ENCODE results near the gene KDF1. TPM values are rescaled to one million over a fixed set of nuclear protein-coding genes. Genes with fewer than 3 reads are reported as not detected.

KDF1 gene
- total and polyA plus RNA-seq, 4 donors: 1.0 to 4.6 (median 1.8) TPM

GRCh38 chr1:26996024-26996423, 35.8 kb upstream of the KDF1 start:
- Histone ChIP-seq H3K9ac (ENCODE audit: low read depth in 1 of 2, low read length in 2 of 2) (no peak overlapping the region), H3K27me3 (ENCODE audit: control insufficient read depth in 4 of 4, insufficient read depth in 4 of 4, low read length in 3 of 4) (no peaks in the 10 kb centered on the region), H3K27ac (ENCODE audit: low read depth in 1 of 2, low read length in 2 of 2) (no peak overlapping the region), H3K4me3 (ENCODE audit: low read depth in 1 of 3, low read length in 3 of 3) (no peak overlapping the region), H3K9me3 (ENCODE audit: control insufficient read depth in 4 of 4, low read length in 3 of 4) (no peaks in the 10 kb centered on the region), H3K36me3 (ENCODE audit: control insufficient read depth in 4 of 4, insufficient read depth in 3 of 4, low read depth in 1 of 4, low read length in 3 of 4) (no peaks in the 10 kb centered on the region), H3K4me1 (ENCODE audit: control insufficient read depth in 4 of 4, insufficient read depth in 4 of 4, low read length in 3 of 4) (peaks cover 7 to 23% (median 11%) of the 10 kb centered on the region in 4 donors)
- TF ChIP-seq RAD21 (IDR thresholded peaks at IDR 0.05): no peak
- TF ChIP-seq REST (IDR thresholded peaks at IDR 0.05): no peak
- WGBS: 89% methylated on average over 1 of the region's 1 CpG
- DNase-seq (ENCODE audit: low spot score): no peak

- peaks cover 7 to 22% (median 14%) of the 10 kb centered on the region in 4 donors for H3K4me1 ChIP-seq (ENCODE audit: control insufficient read depth in 4 of 4, insufficient read depth in 4 of 4, low read length in 3 of 4)
- no peak overlapping the region for H3K27ac ChIP-seq (ENCODE audit: low read depth in 1 of 2, low read length in 2 of 2)
- no peaks in the 10 kb centered on the region for H3K27me3 ChIP-seq (ENCODE audit: control insufficient read depth in 4 of 4, insufficient read depth in 4 of 4, low read length in 3 of 4)
- no peaks in the 10 kb centered on the region for H3K36me3 ChIP-seq (ENCODE audit: control insufficient read depth in 4 of 4, insufficient read depth in 3 of 4, low read depth in 1 of 4, low read length in 3 of 4)
- TF ChIP-seq MAX (IDR thresholded peaks at IDR 0.05) (no peak), RXRA (IDR thresholded peaks at IDR 0.05) (no peak), CTCF (IDR thresholded peaks at IDR 0.05; ENCODE audit: low read depth, low read length, missing input control) (no peak), NR2F2 (IDR thresholded peaks at IDR 0.05) (no peak)
- DNase-seq (ENCODE audit: low spot score): no peak
- H3K9me3 ChIP-seq (ENCODE audit: control insufficient read depth in 4 of 4, low read length in 3 of 4): no peaks in the 10 kb centered on the region
- H3K9ac ChIP-seq (ENCODE audit: low read depth in 1 of 2, low read length in 2 of 2): no peak overlapping the region
- 63% methylated on average over 15 of the region's 15 CpGs for WGBS
- H3K4me3 ChIP-seq (ENCODE audit: low read depth in 1 of 3, low read length in 3 of 3): peak overlapping the region in 1 of 3 donors; percentile 65
These were observed 34.7 kb upstream of the KDF1 start for GRCh38 chr1:26994787-26995517.

DNA sequence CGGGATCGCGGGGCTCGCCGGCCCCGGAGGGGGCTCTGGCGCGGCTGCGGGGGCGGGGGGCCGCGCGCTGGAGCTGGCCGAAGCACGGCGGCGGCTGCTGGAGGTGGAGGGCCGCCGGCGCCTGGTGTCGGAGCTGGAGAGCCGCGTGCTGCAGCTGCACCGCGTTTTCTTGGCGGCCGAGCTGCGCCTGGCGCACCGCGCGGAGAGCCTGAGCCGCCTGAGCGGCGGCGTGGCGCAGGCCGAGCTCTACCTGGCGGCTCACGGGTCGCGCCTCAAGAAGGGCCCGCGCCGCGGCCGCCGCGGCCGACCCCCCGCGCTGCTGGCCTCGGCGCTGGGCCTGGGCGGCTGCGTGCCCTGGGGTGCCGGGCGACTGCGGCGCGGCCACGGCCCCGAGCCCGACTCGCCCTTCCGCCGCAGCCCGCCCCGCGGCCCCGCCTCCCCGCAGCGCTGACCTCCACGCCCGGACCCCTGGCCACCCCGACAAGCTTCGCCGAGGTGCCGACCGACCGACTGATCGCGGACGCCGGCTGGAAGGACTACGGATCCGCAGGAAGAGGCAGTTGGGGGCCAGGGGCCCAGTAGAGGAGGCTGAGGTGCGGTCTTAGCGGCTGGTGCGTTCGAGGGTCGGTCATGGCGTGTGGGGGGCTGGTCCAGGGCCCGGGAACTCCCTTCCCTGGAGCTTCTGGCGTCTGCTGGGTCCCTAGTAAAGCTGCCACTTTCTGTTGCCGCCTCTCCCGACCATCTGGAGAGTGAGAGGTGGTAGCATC, 33.9 kb upstream of the KDF1 start:
- Histone ChIP-seq H3K36me3 (ENCODE audit: control insufficient read depth in 4 of 4, insufficient read depth in 3 of 4, low read depth in 1 of 4, low read length in 3 of 4) (no peaks in the 10 kb centered on the region), H3K27me3 (ENCODE audit: control insufficient read depth in 4 of 4, insufficient read depth in 4 of 4, low read length in 3 of 4) (no peaks in the 10 kb centered on the region), H3K27ac (ENCODE audit: low read depth in 1 of 2, low read length in 2 of 2) (no peak overlapping the region), H3K4me3 (ENCODE audit: low read depth in 1 of 3, low read length in 3 of 3) (peak overlapping the region in 1 of 3 donors; percentile 65), H3K9ac (ENCODE audit: low read depth in 1 of 2, low read length in 2 of 2) (no peak overlapping the region), H3K9me3 (ENCODE audit: control insufficient read depth in 4 of 4, low read length in 3 of 4) (no peaks in the 10 kb centered on the region), H3K4me1 (ENCODE audit: control insufficient read depth in 4 of 4, insufficient read depth in 4 of 4, low read length in 3 of 4) (peaks cover 7 to 22% (median 14%) of the 10 kb centered on the region in 4 donors)
- 3% methylated on average over 97 of the region's 97 CpGs for WGBS
- TF ChIP-seq REST (IDR thresholded peaks at IDR 0.05) (no peak), HNF4A (conservative IDR thresholded peaks at IDR 0.05) (no peak), YY1 (IDR thresholded peaks at IDR 0.05) (no peak), NR2F2 (IDR thresholded peaks at IDR 0.05) (no peak), GABPA (IDR thresholded peaks at IDR 0.05 in 1 of 2, conservative IDR thresholded peaks at IDR 0.05 in 1 of 2) (no peak), RXRA (IDR thresholded peaks at IDR 0.05) (no peak), HNF4G (IDR thresholded peaks at IDR 0.05) (no peak)
- DNase-seq (ENCODE audit: low spot score): no peak
